ENCODE measurements around the gene SLC7A5.

The SLC7A5 gene

GRCh38 chr16:87845213-87845612 lies 24.1 kb downstream of the SLC7A5 start:
- no peak for DNase-seq

DNA sequence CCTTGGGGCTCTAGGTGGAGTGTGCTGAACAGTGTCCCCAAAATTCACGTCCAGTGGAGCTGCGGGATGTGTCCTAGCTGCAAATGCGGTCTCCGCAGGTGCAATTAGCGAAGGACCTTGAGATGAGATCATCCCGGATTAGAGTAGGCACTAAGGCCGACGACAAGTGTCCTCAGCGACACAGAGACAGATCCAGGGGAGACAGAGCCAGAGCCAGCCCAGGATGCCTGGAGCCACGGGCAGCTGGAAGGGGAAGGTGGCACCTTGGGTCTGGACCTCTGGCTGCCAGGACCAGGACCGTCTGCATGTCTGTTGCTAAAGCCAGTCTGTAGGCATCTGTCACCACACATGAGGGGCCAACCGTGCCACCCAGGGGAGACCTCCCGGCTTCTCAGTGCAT lies 24.5 kb downstream of the SLC7A5 start:
- no peak for DNase-seq

DNA sequence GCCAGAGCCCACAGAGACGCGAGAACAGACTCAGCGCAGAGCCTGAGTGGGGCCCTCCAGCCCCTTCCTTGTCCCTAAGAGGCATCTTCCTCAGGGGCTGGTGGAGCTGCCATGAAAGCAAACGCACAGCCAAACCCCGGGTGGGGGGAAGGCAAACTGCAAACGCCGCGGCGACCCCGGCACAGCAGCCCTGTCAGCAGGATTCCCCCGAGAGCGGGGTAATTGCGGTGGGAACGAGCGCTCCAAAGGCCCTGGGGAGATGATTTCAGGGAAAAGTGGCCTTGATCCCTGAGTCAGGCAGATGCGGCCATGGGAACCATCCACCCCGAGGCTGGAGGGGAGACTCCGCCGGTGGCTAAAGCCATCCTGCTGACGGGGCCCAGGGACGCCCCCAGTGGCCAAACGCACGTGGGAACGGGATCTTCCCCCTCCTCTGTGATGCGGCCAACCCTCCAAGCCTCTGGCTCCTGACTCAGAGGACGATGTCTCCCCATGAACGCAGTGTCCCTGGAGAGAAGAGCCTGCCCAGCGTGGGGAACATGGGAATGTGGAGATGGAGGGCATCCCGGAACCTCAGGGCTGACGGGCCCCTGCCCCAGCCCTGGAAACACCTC lies 25.1 kb downstream of the SLC7A5 start:
- DNase-seq = no peak

- DNase-seq = no peak
Measured at GRCh38 chr16:87843678-87844105, 25.6 kb downstream of the SLC7A5 start.

GRCh38 chr16:87842209-87842869 lies 27.0 kb downstream of the SLC7A5 start:
- DNase-seq = no peak

- DNase-seq = no peak
Measured at GRCh38 chr16:87841340-87842208, 27.7 kb downstream of the SLC7A5 start.

DNA sequence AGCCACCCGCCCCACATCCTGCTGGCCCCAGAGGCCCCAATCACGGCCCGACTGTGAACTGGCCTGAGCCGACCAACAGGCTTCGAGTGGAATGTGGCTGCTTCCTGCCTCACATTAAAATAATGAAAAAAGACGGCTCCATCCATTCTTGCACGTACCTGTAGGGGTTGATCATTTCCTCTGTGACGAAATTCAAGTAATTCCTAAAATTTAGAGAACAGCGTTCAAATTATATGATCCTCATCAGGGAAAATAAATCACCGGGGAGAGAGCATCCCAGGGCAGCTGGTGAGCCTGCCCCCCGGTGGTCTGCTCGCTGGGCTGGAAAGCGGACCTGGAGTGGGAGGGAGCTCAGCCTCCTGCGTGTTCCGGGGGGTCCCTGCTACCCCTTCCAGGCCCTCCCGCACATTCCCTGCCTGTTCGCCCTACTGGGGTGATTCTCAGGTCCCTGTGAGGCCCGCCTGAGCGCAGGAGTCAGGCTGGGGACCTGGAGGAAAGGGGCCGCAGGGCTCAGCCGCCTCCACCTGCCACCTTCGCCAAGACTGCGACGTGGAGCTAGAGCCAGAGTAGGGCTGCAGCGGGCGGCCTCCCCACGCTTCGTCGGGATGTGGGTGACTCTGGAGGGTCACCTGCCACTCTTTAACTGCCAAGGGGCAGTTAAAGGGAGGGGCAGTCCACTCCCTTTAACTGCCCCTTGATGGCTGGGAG lies 28.9 kb downstream of the SLC7A5 start:
- DNase-seq = no peak

- no peak for DNase-seq
Measured at GRCh38 chr16:87839542-87840270, 29.6 kb downstream of the SLC7A5 start.

DNA sequence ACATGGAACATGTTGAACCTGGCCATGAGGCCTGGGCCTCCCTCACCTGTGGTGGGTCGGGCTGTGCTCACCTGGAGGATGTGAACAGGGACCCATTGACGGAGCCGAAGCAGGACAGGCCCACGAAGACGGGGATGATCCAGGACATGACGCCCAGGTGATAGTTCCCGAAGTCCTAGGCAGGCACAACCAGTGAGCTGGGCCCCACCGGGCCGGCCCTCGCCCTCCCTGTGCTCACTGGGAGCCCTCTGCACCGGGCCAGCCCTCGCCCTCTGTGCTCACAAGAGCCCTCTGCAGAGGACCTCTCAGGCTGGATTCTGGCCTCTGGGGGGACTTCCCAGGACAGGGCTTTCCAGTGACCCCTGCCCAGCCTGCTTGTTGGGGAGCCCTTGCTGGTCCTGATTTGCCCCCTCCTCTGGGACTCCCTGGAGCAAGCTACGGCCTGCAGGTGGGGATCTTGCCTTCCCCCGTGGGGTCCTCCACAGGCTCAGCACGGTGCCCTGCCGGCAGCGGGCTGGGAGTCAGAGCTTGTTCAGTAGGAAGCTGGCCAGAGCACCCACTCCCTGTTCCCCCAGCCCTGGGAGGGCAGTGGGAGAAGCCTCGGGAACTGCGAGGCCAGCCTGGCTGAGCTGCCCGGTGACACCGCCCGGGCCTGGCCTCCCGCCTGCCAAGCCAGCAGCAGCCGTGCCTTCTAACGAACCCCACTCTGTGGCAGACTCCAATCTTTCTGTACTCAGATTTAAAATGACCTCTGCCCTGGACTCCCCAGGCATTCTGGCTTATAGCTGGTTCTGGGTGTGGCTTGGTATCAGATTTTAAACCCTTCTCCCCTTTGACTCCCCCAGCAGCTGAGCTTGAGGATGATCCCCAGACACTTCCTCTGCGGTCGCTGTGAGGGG lies 30.4 kb downstream of the SLC7A5 start:
- DNase-seq = no peak

DNA sequence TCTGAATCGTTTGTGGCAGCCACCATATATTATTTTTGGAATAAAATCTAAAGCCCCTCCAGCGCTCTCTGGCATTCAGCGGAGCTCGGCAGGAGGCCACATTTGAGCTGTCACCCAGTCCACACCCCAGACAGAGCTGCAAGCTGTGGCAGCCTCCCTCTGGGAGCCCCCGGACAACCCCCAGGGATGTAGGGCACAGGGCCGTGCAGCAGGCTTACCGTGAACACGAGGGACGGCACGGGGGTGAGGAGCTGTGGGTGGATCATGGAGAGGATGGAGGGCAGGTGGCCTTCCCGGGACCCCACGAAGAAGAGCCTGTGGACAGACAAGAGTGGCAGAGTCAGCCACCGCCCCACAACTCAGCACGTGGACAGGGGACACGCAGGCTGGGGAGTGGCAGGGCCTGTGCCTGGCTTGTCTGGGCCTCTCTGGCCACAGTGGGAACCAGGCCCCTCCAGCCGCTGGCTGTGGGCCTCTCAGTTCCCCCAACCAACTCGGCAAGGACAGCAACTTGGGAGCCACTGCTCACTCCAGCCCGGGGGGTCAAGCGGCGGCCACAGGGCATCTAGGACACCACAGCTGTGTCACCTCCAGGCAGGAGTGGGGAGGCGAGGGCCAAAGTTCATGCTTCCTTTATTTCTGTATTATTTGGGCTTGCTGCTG lies 31.5 kb downstream of the SLC7A5 start:
- DNase-seq = no peak

GRCh38 chr16:87836844-87837581 lies 32.3 kb downstream of the SLC7A5 start:
- no peak for DNase-seq

GRCh38 chr16:87836346-87836843 lies 32.9 kb downstream of the SLC7A5 start:
- DNase-seq = no peak

GRCh38 chr16:87835882-87836331 lies 33.4 kb downstream of the SLC7A5 start:
- no peak for DNase-seq

- no peak for DNase-seq
Measured at GRCh38 chr16:87834668-87835473, 34.4 kb downstream of the SLC7A5 start.

GRCh38 chr16:87834005-87834667 lies 35.2 kb downstream of the SLC7A5 start:
- DNase-seq = no peak

DNA sequence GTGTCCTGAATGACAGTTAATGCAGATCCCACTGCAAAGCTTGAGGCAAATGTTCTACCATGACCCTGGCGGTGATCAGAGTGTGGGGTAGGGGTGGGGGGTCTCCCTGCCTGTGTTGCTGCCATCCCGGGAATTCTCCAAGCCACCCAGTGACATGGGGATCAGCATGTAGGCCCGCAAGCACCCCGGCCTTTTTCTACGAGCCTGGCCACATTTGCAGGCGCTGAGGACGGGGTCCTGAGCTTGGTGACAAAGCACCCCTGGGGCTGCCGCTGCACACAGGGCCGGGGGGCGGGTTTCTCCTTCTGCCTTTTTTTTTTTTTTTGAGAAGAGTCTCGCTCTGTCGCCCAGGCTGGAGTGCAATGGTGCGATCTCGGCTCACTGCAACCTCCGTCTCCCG lies 35.8 kb downstream of the SLC7A5 start:
- no peak for DNase-seq

GRCh38 chr16:87832741-87833502 lies 36.4 kb downstream of the SLC7A5 start:
- DNase-seq = no peak

DNA sequence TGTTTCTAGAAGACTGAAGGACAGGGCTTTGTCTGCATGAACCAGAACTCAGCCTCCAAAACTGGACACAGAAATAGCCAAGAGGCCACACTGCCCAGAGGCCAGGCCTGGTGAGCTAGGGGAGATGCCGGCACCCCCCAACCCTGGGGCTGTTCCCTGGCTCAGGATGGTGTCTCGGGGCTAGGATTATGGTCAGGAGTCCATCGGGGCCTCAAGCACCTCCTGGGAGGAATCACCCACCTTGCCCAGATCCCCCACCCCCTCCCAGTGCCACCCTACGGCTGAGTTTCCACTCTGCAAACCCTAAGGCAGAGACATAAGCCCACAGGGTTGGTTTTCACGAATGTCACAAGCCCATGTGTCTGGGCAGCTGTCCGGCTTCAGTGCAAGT lies 37.2 kb downstream of the SLC7A5 start:
- no peak for DNase-seq
